Measurements from ENCODE around the gene CENPP.
"Not testable (repeated sequence)": the region's sequence is repeated elsewhere in the genome, so short reads cannot be mapped to it uniquely, and the experiment has no call there.

The CENPP gene

DNA sequence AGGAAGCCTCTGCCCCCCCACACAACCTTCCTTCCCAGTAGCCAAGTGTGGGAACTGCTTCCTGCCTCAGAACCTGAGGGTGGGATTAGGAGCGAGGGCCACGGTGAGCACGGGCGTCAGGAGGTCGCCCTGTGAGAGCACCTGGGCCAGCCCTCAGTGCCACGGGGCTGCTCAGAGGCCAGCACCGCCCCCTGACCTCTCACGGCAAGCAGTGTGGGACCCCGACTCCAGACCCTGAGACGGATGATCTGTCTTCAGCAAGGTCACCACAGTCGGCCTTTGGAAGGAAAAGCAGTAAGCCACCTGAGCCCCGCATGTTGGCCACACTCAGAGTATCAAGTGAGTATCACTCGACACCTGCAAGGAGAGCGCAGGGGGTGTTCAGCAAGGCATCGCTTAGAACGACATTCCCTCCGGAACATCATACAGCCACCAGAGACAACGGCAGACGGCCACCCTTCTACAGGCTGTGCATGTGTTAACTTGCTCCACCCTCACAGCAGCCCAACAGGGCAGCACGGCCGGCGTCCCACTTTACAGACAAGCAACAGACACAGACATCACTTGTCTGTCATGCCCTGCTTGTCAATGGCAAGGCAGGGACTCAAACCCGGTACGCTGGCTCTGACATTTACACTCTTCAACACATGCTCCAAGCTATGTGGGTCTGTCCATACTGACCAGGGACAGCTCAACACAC lies 294.0 kb downstream of the CENPP start:
- DNase-seq (ENCODE audit: low spot score), result no peak
- TF ChIP-seq, protein P1, sequence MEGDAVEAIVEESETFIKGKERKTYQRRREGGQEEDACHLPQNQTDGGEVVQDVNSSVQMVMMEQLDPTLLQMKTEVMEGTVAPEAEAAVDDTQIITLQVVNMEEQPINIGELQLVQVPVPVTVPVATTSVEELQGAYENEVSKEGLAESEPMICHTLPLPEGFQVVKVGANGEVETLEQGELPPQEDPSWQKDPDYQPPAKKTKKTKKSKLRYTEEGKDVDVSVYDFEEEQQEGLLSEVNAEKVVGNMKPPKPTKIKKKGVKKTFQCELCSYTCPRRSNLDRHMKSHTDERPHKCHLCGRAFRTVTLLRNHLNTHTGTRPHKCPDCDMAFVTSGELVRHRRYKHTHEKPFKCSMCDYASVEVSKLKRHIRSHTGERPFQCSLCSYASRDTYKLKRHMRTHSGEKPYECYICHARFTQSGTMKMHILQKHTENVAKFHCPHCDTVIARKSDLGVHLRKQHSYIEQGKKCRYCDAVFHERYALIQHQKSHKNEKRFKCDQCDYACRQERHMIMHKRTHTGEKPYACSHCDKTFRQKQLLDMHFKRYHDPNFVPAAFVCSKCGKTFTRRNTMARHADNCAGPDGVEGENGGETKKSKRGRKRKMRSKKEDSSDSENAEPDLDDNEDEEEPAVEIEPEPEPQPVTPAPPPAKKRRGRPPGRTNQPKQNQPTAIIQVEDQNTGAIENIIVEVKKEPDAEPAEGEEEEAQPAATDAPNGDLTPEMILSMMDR (IDR thresholded peaks at IDR 0.05; ENCODE audit: borderline replicate concordance, control extremely low read depth, extremely low read depth, insufficient read depth, missing control alignments), result no peak
- in situ Hi-C loops (cut with MboI; ENCODE audit: low sequenced_read_pairs, unreplicated experiment), result no loop called here

- in situ Hi-C loops (cut with MboI; ENCODE audit: low sequenced_read_pairs, unreplicated experiment), result no loop called here
- TF ChIP-seq, protein P1 (IDR thresholded peaks at IDR 0.05; ENCODE audit: borderline replicate concordance, control extremely low read depth, extremely low read depth, insufficient read depth, missing control alignments), result no peak
- DNase-seq (ENCODE audit: low spot score), result no peak
Measured at GRCh38 chr9:92620845-92621244, 295.1 kb downstream of the CENPP start.

GRCh38 chr9:92623936-92624335 lies 298.2 kb downstream of the CENPP start:
- in situ Hi-C loops (cut with MboI; ENCODE audit: low sequenced_read_pairs, unreplicated experiment); DNase-seq (ENCODE audit: low spot score): not testable (repeated sequence)

DNA sequence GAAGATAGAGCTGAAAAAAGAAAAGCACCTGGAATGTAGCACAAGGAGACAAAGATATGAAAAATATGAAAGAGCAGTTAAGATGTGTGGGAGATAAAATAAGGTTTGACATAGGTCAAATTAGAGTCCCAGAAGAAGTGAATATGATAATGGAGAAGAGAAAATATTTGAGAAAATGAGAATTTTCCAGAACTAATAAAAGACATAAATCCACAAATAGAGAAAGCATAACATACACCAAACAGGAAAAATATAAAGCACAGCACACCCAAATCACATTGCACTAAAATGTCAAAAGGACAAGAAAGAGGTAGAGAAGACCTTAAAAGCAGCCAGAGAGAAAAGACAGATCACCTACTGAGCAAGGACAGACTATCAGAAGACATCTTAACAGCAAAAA lies 300.7 kb downstream of the CENPP start:
- DNase-seq (ENCODE audit: low spot score), result no peak
- TF ChIP-seq, protein P1 (IDR thresholded peaks at IDR 0.05; ENCODE audit: borderline replicate concordance, control extremely low read depth, extremely low read depth, insufficient read depth, missing control alignments), result no peak
- in situ Hi-C loops (cut with MboI; ENCODE audit: low sequenced_read_pairs, unreplicated experiment), result no loop called here

DNA sequence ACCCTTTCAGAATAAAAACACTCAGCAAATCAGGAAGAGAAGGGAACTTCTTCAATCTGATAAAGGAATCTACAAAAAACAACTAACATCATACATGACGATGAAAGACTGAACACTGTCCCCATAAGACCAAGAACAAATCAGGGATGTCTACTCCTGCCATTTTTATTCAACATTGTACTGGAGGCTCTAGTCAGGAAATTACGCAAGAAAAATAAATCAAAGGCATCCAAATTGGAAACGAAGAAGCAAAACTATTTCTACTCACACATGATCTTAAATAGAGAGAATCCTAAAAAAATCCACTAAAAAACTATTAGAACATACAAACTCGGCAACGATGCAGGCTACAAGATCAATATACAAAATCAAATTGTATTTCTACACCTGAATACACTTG lies 301.9 kb downstream of the CENPP start:
- TF ChIP-seq, protein P1 (IDR thresholded peaks at IDR 0.05; ENCODE audit: borderline replicate concordance, control extremely low read depth, extremely low read depth, insufficient read depth, missing control alignments), result no peak
- in situ Hi-C loops (cut with MboI; ENCODE audit: low sequenced_read_pairs, unreplicated experiment), result no loop called here
- DNase-seq (ENCODE audit: low spot score), result no peak

DNA sequence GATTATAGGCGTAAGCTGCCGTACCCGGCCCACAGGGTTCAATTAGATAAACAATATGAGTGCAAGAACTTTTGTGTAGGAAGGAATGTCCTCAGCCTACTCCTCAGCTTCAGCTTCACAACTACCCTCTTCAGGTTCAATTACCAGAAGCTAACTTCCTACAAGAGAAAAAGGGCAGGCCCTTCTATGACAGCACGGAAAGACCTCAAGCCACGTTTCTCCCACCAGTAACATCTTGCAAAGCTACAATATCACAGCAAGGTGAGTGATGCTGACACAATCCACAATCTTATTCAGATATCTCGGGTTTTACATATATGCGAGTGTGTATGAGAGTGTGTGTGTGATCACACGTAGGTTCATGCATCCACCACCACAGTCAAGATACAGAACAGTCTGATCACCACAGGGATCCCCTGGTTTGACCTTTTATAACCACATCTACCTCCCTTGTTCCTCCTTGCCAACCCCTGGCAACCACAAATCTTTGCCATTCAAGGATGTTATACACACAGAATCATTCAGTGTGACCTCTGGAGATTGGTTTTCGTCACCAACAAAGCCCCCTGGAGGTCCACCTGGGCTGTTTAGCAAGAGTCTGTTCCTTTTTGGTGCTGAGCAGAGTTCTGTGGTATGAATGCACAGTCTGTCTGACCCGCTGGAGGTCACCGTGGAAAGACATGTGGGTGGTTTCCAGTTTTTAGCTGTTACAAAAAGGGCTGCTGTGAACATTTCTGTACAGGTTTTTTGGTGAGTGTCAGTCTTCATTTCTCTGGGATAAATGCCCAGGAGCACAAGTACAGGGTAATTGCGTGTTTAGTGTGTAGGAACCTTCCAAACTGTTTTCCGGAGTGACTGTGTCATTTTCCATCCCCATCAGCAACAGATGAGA lies 305.9 kb downstream of the CENPP start:
- DNase-seq (ENCODE audit: low spot score), result no peak
- TF ChIP-seq, protein P1 (IDR thresholded peaks at IDR 0.05; ENCODE audit: borderline replicate concordance, control extremely low read depth, extremely low read depth, insufficient read depth, missing control alignments), result no peak
- in situ Hi-C loops (cut with MboI; ENCODE audit: low sequenced_read_pairs, unreplicated experiment), result loop anchor here (10.0 kb wide), 2 partner anchors 297 to 497 kb away; no protein-coding TSS in a partner anchor

GRCh38 chr9:92632641-92633040 lies 306.9 kb downstream of the CENPP start:
- TF ChIP-seq, protein P1 (IDR thresholded peaks at IDR 0.05; ENCODE audit: borderline replicate concordance, control extremely low read depth, extremely low read depth, insufficient read depth, missing control alignments), result no peak
- no peak for DNase-seq (ENCODE audit: low spot score)
- in situ Hi-C loops (cut with MboI; ENCODE audit: low sequenced_read_pairs, unreplicated experiment), result loop anchor here (10.0 kb wide), 2 partner anchors 298 to 498 kb away; no protein-coding TSS in a partner anchor

Measured in GM13976 (cell line).